ENCODE measurements around the gene OLFM3. TPM values are rescaled to one million over a fixed set of nuclear protein-coding genes. Genes with fewer than 3 reads are reported as not detected.

OLFM3 gene
- total RNA-seq, 1 donor, result not detected

DNA sequence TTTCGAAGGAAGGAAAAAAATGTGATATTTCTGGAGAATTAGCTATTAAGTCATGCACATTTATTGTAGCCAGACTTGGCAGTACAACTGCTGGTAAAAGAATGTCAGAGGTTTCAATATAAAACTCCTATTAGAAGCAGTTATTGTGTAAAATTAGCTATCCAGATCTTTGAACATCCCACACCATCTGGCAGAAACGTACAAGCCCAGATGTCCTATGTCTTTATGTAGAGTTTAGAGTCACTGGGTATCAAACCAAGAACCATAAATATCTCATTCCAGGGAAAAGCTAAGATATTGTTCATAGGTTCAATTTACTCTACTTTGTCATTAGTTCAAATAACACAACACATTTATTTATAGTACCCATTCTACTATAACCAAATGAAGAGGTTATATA lies 31.4 kb downstream of the OLFM3 start:
- Histone ChIP-seq H3K27ac (ENCODE audit: low read depth, low read length) (no peak overlapping the region), H3K4me2 (ENCODE audit: insufficient read depth, low read length) (no peak overlapping the region), H3K4me1 (ENCODE audit: insufficient read depth, low read length) (no peaks in the 10 kb centered on the region), H3K27me3 (ENCODE audit: insufficient read depth, low read length) (no peaks in the 10 kb centered on the region), H3K9me3 (ENCODE audit: low read depth, low read length) (no peaks in the 10 kb centered on the region), H4K20me1 (ENCODE audit: insufficient read depth, low read length) (no peaks in the 10 kb centered on the region), H3K36me3 (ENCODE audit: insufficient read depth, low read length) (no peaks in the 10 kb centered on the region), H3K4me3 (ENCODE audit: insufficient read depth, low read length) (no peak overlapping the region), H3K79me2 (ENCODE audit: insufficient read depth, low read length) (no peaks in the 10 kb centered on the region), H2AFZ (ENCODE audit: low read length) (no peak overlapping the region)
- TF ChIP-seq, protein P1, sequence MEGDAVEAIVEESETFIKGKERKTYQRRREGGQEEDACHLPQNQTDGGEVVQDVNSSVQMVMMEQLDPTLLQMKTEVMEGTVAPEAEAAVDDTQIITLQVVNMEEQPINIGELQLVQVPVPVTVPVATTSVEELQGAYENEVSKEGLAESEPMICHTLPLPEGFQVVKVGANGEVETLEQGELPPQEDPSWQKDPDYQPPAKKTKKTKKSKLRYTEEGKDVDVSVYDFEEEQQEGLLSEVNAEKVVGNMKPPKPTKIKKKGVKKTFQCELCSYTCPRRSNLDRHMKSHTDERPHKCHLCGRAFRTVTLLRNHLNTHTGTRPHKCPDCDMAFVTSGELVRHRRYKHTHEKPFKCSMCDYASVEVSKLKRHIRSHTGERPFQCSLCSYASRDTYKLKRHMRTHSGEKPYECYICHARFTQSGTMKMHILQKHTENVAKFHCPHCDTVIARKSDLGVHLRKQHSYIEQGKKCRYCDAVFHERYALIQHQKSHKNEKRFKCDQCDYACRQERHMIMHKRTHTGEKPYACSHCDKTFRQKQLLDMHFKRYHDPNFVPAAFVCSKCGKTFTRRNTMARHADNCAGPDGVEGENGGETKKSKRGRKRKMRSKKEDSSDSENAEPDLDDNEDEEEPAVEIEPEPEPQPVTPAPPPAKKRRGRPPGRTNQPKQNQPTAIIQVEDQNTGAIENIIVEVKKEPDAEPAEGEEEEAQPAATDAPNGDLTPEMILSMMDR (IDR thresholded peaks at IDR 0.05; ENCODE audit: extremely low read depth, low read depth, low read length), result no peak
- DNase-seq (ENCODE audit: insufficient read length, low spot score, missing footprints), result no peak

DNA sequence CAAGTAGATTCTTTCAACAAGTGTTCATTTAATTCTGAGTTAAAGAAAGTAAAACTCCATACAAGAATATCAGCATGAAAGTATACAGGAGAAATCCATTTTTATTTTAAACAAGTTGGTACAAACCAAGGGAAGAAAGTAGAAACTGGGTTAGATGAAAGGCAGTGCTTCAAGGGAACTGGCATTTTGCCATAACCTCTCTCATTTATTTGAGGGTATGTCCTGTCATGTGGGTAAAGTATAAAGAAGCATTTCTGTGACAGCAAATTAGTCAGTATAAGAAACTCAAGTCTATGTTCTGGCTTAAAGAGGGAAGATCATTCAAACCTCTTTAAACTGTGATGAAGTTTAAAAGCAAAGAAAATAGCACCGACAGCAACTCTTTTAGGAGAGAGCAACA lies 32.0 kb downstream of the OLFM3 start:
- no peak for DNase-seq (ENCODE audit: insufficient read length, low spot score, missing footprints)
- TF ChIP-seq, protein P1 (IDR thresholded peaks at IDR 0.05; ENCODE audit: extremely low read depth, low read depth, low read length), result no peak
- Histone ChIP-seq H3K27ac (ENCODE audit: low read depth, low read length) (no peak overlapping the region), H3K4me1 (ENCODE audit: insufficient read depth, low read length) (no peaks in the 10 kb centered on the region), H3K9me3 (ENCODE audit: low read depth, low read length) (no peaks in the 10 kb centered on the region), H3K4me2 (ENCODE audit: insufficient read depth, low read length) (no peak overlapping the region), H3K4me3 (ENCODE audit: insufficient read depth, low read length) (no peak overlapping the region), H4K20me1 (ENCODE audit: insufficient read depth, low read length) (no peaks in the 10 kb centered on the region), H2AFZ (ENCODE audit: low read length) (no peak overlapping the region), H3K36me3 (ENCODE audit: insufficient read depth, low read length) (no peaks in the 10 kb centered on the region), H3K79me2 (ENCODE audit: insufficient read depth, low read length) (no peaks in the 10 kb centered on the region), H3K27me3 (ENCODE audit: insufficient read depth, low read length) (no peaks in the 10 kb centered on the region)

DNA sequence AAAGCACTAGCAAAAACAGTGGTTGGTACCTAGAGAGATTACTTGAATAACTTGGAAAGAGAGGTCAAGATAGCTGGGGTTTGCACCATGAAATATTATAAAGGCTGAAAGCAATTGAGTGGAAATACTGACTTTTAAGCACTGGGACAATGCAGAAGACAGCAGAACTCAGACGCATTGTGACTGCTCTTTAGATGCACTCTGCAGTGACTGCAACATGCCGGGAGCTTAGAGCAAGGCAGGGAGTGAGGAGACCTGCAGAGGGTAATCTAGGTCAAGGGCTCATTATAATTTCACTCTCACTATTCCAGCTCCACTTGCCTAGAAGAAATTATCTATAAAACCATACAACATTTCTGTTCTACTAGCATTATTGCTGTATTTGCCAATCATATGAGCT lies 36.6 kb downstream of the OLFM3 start:
- Histone ChIP-seq H3K4me1 (ENCODE audit: insufficient read depth, low read length) (no peaks in the 10 kb centered on the region), H4K20me1 (ENCODE audit: insufficient read depth, low read length) (no peaks in the 10 kb centered on the region), H3K27ac (ENCODE audit: low read depth, low read length) (no peak overlapping the region), H3K27me3 (ENCODE audit: insufficient read depth, low read length) (no peaks in the 10 kb centered on the region), H2AFZ (ENCODE audit: low read length) (no peak overlapping the region), H3K79me2 (ENCODE audit: insufficient read depth, low read length) (no peaks in the 10 kb centered on the region), H3K9me3 (ENCODE audit: low read depth, low read length) (no peaks in the 10 kb centered on the region), H3K4me2 (ENCODE audit: insufficient read depth, low read length) (no peak overlapping the region), H3K4me3 (ENCODE audit: insufficient read depth, low read length) (no peak overlapping the region), H3K36me3 (ENCODE audit: insufficient read depth, low read length) (no peaks in the 10 kb centered on the region)
- no peak for DNase-seq (ENCODE audit: insufficient read length, low spot score, missing footprints)
- TF ChIP-seq, protein P1 (IDR thresholded peaks at IDR 0.05; ENCODE audit: extremely low read depth, low read depth, low read length), result no peak

DNA sequence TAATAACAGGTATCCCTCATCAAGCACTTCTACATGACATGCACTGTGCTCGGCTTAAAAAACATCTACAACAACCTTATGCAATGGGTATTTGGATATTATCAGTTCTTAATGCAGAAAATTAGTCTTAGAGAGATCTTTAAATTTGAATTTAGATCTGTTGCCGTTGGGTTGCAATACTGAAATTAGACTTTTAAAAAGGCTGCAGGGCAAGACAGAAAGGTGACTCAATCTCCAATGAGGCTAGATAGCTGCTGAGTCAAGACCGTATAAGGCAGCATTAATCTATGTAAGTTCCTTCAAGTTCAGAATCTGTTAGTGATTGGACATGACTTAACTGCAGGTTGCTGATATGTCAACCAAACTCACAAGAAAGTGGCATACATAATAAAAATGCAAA lies 37.3 kb downstream of the OLFM3 start:
- no peak overlapping the region for H2AFZ ChIP-seq (ENCODE audit: low read length)
- no peak overlapping the region for H3K4me3 ChIP-seq (ENCODE audit: insufficient read depth, low read length)
- DNase-seq (ENCODE audit: insufficient read length, low spot score, missing footprints), result no peak
- no peak overlapping the region for H3K4me2 ChIP-seq (ENCODE audit: insufficient read depth, low read length)
- no peak overlapping the region for H3K27ac ChIP-seq (ENCODE audit: low read depth, low read length)
- no peaks in the 10 kb centered on the region for H3K4me1 ChIP-seq (ENCODE audit: insufficient read depth, low read length)
- no peaks in the 10 kb centered on the region for H3K79me2 ChIP-seq (ENCODE audit: insufficient read depth, low read length)
- TF ChIP-seq, protein P1 (IDR thresholded peaks at IDR 0.05; ENCODE audit: extremely low read depth, low read depth, low read length), result no peak
- H3K36me3 ChIP-seq (ENCODE audit: insufficient read depth, low read length), result no peaks in the 10 kb centered on the region
- H3K9me3 ChIP-seq (ENCODE audit: low read depth, low read length), result no peaks in the 10 kb centered on the region
- H4K20me1 ChIP-seq (ENCODE audit: insufficient read depth, low read length), result no peaks in the 10 kb centered on the region
- no peaks in the 10 kb centered on the region for H3K27me3 ChIP-seq (ENCODE audit: insufficient read depth, low read length)

Data from osteoblast (primary cell).